22Rv1 (cell line): ENCODE results near the gene TRIP11.

Experiments used
- CTCF ChIP-seq: fragments of 450-650 bp; IDR thresholded peaks from 2 replicates; pipeline ENCODE4 v1.5.1; 2017; ENCODE audit warnings: mild to moderate bottlenecking
- ZFX ChIP-seq: fragments of 450-650 bp; IDR thresholded peaks from 2 replicates; pipeline ENCODE4 v1.6.1; 2017; ENCODE audit warnings: antibody characterized with exemption, borderline replicate concordance

- TF ChIP-seq CTCF (no peak), ZFX (no peak)
Measured at GRCh38 chr14:92012121-92012748, 27.6 kb downstream of the TRIP11 start.
